ENCODE data around the gene CHST8. TPM values are rescaled to one million over a fixed set of nuclear protein-coding genes. Genes with fewer than 3 reads are reported as not detected.

CHST8 gene
- total RNA-seq, 2 experiments from 2014 or later, result not detected

GRCh38 chr19:33756177-33756576 is 134.4 kb downstream of the CHST8 start:
- Histone ChIP-seq H3K9me3 (ENCODE audit: control insufficient read depth in 1 of 2, insufficient read depth in 1 of 2, low read length in 2 of 2) (peaks cover 0 to 3% of the 10 kb centered on the region in 2 experiments), H3K27ac (ENCODE audit: low read depth in 1 of 2, low read length in 2 of 2) (no peak overlapping the region), H3K4me1 (ENCODE audit: insufficient read depth, low read length) (no peaks in the 10 kb centered on the region), H3K36me3 (ENCODE audit: insufficient read depth, low read length) (no peaks in the 10 kb centered on the region), H3K4me3 (ENCODE audit: low read length) (no peak overlapping the region), H3K27me3 (ENCODE audit: control insufficient read depth in 1 of 2, insufficient read depth in 2 of 2, low read length in 2 of 2) (peaks cover 4 to 11% of the 10 kb centered on the region in 2 experiments)
- H3K9me3 Mint-ChIP-seq, result no peaks in the 10 kb centered on the region
- H3K4me3 Mint-ChIP-seq, result no peak overlapping the region
- no peaks in the 10 kb centered on the region for H3K4me1 Mint-ChIP-seq (ENCODE audit: low read depth)
- TF ChIP-seq CTCF (IDR thresholded peaks at IDR 0.05), result no peak
- H3K27me3 Mint-ChIP-seq, result peaks cover 9% of the 10 kb centered on the region
- DNase-seq (no peak), ATAC-seq (ENCODE audit: poor library complexity) (no peak)
- POLR2A ChIA-PET, result no interaction called here
- no peak overlapping the region for H3K27ac Mint-ChIP-seq
- no peaks in the 10 kb centered on the region for H3K36me3 Mint-ChIP-seq (ENCODE audit: low read depth)
- CTCF ChIA-PET, result interaction anchor here (1.5 kb wide), 1 partner anchor 22 kb away, joined by 4 read pairs; no protein-coding TSS in a partner anchor
- intact Hi-C loops (cut with DNase I, micrococcal nuclease), result no loop called here

GRCh38 chr19:33758541-33759013 is 136.8 kb downstream of the CHST8 start:
- peaks cover 9% of the 10 kb centered on the region for H3K27me3 Mint-ChIP-seq
- no peaks in the 10 kb centered on the region for H3K9me3 Mint-ChIP-seq

GRCh38 chr19:33759356-33759755 is 137.6 kb downstream of the CHST8 start:
- Mint-ChIP-seq H3K36me3 (ENCODE audit: low read depth) (no peaks in the 10 kb centered on the region), H3K4me1 (ENCODE audit: low read depth) (no peaks in the 10 kb centered on the region), H3K9me3 (no peaks in the 10 kb centered on the region), H3K4me3 (no peak overlapping the region), H3K27ac (no peak overlapping the region), H3K27me3 (peaks cover 9% of the 10 kb centered on the region)
- intact Hi-C loops (cut with DNase I, micrococcal nuclease), result no loop called here
- CTCF ChIA-PET, result no interaction called here
- Histone ChIP-seq H3K4me3 (ENCODE audit: low read length) (no peak overlapping the region), H3K27me3 (ENCODE audit: control insufficient read depth in 1 of 2, insufficient read depth in 2 of 2, low read length in 2 of 2) (peaks cover 4 to 11% of the 10 kb centered on the region in 2 experiments), H3K4me1 (ENCODE audit: insufficient read depth, low read length) (no peaks in the 10 kb centered on the region), H3K9me3 (ENCODE audit: control insufficient read depth in 1 of 2, insufficient read depth in 1 of 2, low read length in 2 of 2) (peaks cover 0 to 3% of the 10 kb centered on the region in 2 experiments), H3K27ac (ENCODE audit: low read depth in 1 of 2, low read length in 2 of 2) (no peak overlapping the region), H3K36me3 (ENCODE audit: insufficient read depth, low read length) (no peaks in the 10 kb centered on the region)
- no peak for TF ChIP-seq CTCF (IDR thresholded peaks at IDR 0.05)
- ATAC-seq (ENCODE audit: poor library complexity) (no peak), DNase-seq (no peak)
- POLR2A ChIA-PET, result no interaction called here

More at GRCh38 chr19:33758541-33759013, 136.8 kb downstream of the CHST8 start:
- ChIA-PET POLR2A (no interaction called here), CTCF (no interaction called here)
- Histone ChIP-seq H3K9me3 (ENCODE audit: control insufficient read depth in 1 of 2, insufficient read depth in 1 of 2, low read length in 2 of 2) (peaks cover 0 to 3% of the 10 kb centered on the region in 2 experiments), H3K36me3 (ENCODE audit: insufficient read depth, low read length) (no peaks in the 10 kb centered on the region), H3K27me3 (ENCODE audit: control insufficient read depth in 1 of 2, insufficient read depth in 2 of 2, low read length in 2 of 2) (peaks cover 4 to 11% of the 10 kb centered on the region in 2 experiments), H3K4me3 (ENCODE audit: low read length) (no peak overlapping the region), H3K4me1 (ENCODE audit: insufficient read depth, low read length) (no peaks in the 10 kb centered on the region), H3K27ac (ENCODE audit: low read depth in 1 of 2, low read length in 2 of 2) (no peak overlapping the region)
- no peak for ATAC-seq (ENCODE audit: poor library complexity)
- Mint-ChIP-seq H3K27ac (no peak overlapping the region), H3K36me3 (ENCODE audit: low read depth) (no peaks in the 10 kb centered on the region), H3K4me3 (no peak overlapping the region), H3K4me1 (ENCODE audit: low read depth) (no peaks in the 10 kb centered on the region)
- intact Hi-C loops (cut with DNase I, micrococcal nuclease), result no loop called here
- TF ChIP-seq CTCF (IDR thresholded peaks at IDR 0.05), result no peak
- no peak for DNase-seq

Measured in CD4-positive, alpha-beta T cell (primary cell).